Ovary (tissue), 9 donors: ENCODE data around the gene TSPEAR. TPM values are rescaled to one million over a fixed set of nuclear protein-coding genes. Genes with fewer than 3 reads are reported as not detected.
"Not testable (repeated sequence)": the region's sequence is repeated elsewhere in the genome, so short reads cannot be mapped to it uniquely, and the experiment has no call there.

Source experiments
- DNase-seq, 5 donors: peaks; one replicate each; pipeline ENCODE4 v3.0.0-alpha.2; 2019 to 2020
- H3K27ac ChIP-seq, 2 donors: fragments of 200-600 bp; one replicate each; pipeline versions ENCODE4 v1.5.1 to v1.8.0; 2019 to 2022
- H3K27me3 ChIP-seq: fragments of 200-600 bp; one replicate; pipeline ENCODE4 v1.8.0; 2022
- H3K36me3 ChIP-seq: fragments of 200-600 bp; sonication (generic); one replicate; pipeline ENCODE4 v1.5.1; 2019
- H3K4me1 ChIP-seq: one replicate; pipeline ENCODE4 v1.8.1; 2013; ENCODE audit warnings: mild to moderate bottlenecking, moderate library complexity; ENCODE audit not compliant: insufficient read depth
- H3K4me3 ChIP-seq: fragments of 200-600 bp; sonication (generic); one replicate; pipeline ENCODE4 v1.5.1; 2017
- H3K9me3 ChIP-seq, 2 donors: fragments of 200-600 bp in 1 of 2; sonication (generic) in 1 of 2; one replicate each; pipeline versions ENCODE4 v1.5.1 to v1.8.1; 2013 to 2019; ENCODE audit warnings: mild to moderate bottlenecking in 1 of 2, moderate library complexity in 1 of 2
- EP300 ChIP-seq: sonication (generic); formaldehyde crosslinking; IDR thresholded peaks from one replicate; pipeline ENCODE4 v1.6.1; 2017; ENCODE audit warnings: antibody characterized with exemption
- POLR2A ChIP-seq: fragments of 450-650 bp; IDR thresholded peaks from one replicate; pipeline ENCODE4 v1.6.1; 2017; ENCODE audit warnings: antibody characterized with exemption, mild to moderate bottlenecking, moderate library complexity
- WGBS, 3 donors: extraction: QIAGEN DNeasy Blood & Tissue Kit in 1 of 3; methylation state at CpG; one replicate each; pipeline versions ENCODE4 v1.1.5 to v1.1.7; 2013 to 2017; 5-methylcytosine and 5-hydroxymethylcytosine counted together
- intact Hi-C, 4 donors: fragments of 100-400 bp; cut with DNase I; formaldehyde crosslinking; loops; one replicate each; pipeline versions ENCODE4 v1.11.0 to v1.15.1; 2022 to 2023
- polyA plus RNA-seq, 2 donors: library from polyadenylated mRNA; stranded (reverse); fragments of 200-250 nt in 1 of 2; fragments of 350-450 nt in 1 of 2; fragmentation: Illumina TruSeq in 1 of 2; extraction: RNeasy Lipid Tissue Mini Kit (QIAGEN cat#74804) in 1 of 2; gene quantifications; one replicate each; pipeline ENCODE4 v1.2.3, GENCODE V29; 2013 to 2014
- total RNA-seq, 7 donors: library from RNA; depleted of rRNA in 2 of 7; stranded (reverse); fragments of >200 nt in 2 of 7; fragmentation: NEBNext Ultra II Directional in 3 of 7; extraction: Animal tissue kit (Norgen Biotek cat#: 25700) in 3 of 7; gene quantifications; one replicate each; pipeline versions ENCODE4 v1.1.0 to v1.2.4, GENCODE V29; 2016 to 2023
- TF ChIP-seq, protein P1 (sequence below), 3 donors: fragments of 450-650 bp in 2 of 3; fragments of 200-600 bp in 1 of 3; IDR thresholded peaks; one replicate each; pipeline versions ENCODE4 v1.5.1 to v1.8.0; 2016 to 2022; ENCODE audit warnings: antibody characterized with exemption in 3 of 3, mild to moderate bottlenecking in 1 of 3
- donor health status: DM: no; HTN: no; CAD: no; lungs with moderate emphysema.
- donor health status: DM: no; HTN: no; CAD: no.
- donor health status: Bipolar disorder and iron deficiency.
- donor health status: DM: yes; HTN: yes; CAD: no.
- donor health status: DM: no; HTN: no; CAD: no.
- donor health status: DM: yes; HTN: yes; CAD: no.

TSPEAR gene
- total and polyA plus RNA-seq, 9 donors = 0.07 to 0.27 (median 0.11) TPM; not detected in 4

DNA sequence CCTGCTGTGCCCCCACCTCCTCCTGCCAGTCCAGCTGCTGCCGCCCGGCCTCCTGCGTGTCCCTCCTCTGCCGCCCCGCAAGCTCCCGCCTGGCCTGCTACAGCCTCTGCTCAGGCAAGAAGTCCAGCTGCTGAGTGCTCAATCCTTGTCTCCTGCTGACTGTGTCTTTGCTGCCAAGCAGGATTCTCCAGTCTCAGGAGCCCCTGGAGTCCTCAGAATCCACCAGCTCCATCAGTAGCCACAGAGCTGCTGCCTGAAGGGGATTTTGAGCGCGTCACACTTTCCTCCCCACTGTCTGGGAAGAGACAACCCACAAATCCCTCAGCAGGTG lies 64.2 kb downstream of the TSPEAR start:
- TF ChIP-seq, protein P1, sequence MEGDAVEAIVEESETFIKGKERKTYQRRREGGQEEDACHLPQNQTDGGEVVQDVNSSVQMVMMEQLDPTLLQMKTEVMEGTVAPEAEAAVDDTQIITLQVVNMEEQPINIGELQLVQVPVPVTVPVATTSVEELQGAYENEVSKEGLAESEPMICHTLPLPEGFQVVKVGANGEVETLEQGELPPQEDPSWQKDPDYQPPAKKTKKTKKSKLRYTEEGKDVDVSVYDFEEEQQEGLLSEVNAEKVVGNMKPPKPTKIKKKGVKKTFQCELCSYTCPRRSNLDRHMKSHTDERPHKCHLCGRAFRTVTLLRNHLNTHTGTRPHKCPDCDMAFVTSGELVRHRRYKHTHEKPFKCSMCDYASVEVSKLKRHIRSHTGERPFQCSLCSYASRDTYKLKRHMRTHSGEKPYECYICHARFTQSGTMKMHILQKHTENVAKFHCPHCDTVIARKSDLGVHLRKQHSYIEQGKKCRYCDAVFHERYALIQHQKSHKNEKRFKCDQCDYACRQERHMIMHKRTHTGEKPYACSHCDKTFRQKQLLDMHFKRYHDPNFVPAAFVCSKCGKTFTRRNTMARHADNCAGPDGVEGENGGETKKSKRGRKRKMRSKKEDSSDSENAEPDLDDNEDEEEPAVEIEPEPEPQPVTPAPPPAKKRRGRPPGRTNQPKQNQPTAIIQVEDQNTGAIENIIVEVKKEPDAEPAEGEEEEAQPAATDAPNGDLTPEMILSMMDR (IDR thresholded peaks at IDR 0.05) = no peak
- TF ChIP-seq EP300 = no peak
- no peak for TF ChIP-seq POLR2A
- intact Hi-C loops = no loop called here
- no peaks in the 10 kb centered on the region for H3K27me3 ChIP-seq
- H3K4me3 ChIP-seq = no peak overlapping the region
- WGBS, 3 donors = 37 to 53% (median 51%) methylated on average over 8 of the region's 8 CpGs
- DNase-seq = no peak
- no peaks in the 10 kb centered on the region for H3K4me1 ChIP-seq
- no peaks in the 10 kb centered on the region for H3K9me3 ChIP-seq
- H3K36me3 ChIP-seq = no peaks in the 10 kb centered on the region
- H3K27ac ChIP-seq = no peak overlapping the region

DNA sequence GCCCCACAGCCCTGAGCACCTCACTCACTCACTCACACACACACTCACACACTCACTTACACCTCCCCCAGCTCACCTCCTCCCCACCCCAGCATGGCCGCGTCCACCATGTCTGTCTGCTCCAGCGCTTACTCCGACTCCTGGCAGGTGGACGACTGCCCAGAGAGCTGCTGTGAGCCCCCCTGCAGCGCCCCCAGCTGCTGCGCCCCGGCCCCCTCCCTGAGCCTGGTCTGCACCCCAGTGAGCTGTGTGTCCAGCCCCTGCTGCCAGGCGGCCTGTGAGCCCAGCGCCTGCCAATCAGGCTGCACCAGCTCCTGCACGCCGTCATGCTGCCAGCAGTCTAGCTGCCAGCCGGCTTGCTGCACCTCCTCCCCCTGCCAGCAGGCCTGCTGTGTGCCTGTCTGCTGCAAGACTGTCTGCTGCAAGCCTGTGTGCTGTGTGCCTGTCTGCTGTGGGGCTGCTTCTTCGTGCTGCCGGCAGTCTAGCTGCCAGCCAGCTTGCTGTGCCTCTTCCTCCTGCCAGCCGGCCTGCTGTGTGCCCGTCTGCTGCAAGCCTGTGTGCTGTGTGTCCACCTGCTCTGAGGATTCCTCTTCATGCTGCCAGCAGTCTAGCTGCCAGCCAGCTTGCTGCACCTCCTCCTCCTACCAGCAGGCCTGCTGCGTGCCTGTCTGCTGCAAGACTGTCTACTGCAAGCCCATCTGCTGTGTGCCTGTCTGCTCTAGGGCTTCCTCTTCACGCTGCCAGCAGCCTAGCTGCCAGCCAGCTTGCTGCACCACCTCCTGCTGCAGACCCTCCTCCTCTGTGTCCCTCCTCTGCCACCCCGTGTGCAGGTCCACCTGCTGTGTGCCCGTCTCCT lies 64.8 kb downstream of the TSPEAR start, which contains the start of gene KRTAP10-11:
Gene KRTAP10-11, plus strand, starts transcription at position 49 of the 856 bp plus-strand sequence. Its CDS starts 45 bp downstream, at position 94.
- DNase-seq, H3K27me3 ChIP-seq, H3K4me1 ChIP-seq: not testable (repeated sequence)

DNA sequence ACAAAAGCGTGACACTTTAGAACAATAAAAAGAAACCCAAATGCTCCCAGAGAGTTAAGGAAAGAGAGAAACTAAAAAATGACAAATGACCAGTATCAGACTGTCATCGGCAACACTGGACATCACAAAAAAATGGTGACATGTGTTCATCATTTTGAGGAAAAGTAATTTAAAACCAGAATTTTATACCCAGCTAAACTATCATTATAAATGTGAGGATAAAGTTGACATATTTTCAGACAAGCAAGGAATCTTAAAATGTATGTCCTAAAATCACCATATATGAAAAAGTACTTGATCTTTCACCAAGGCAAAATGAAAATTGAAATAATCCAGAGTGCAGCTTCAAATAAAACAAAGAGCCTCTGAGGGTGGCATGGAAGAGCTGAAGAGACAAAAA lies 66.5 kb downstream of the TSPEAR start:
- WGBS, 3 donors = 48 to 93% (median 48%) methylated on average over 2 of the region's 2 CpGs
- intact Hi-C loops = no loop called here
- Histone ChIP-seq H3K4me1 (no peaks in the 10 kb centered on the region), H3K36me3 (no peaks in the 10 kb centered on the region), H3K27ac (no peak overlapping the region), H3K27me3 (no peaks in the 10 kb centered on the region), H3K9me3 (no peaks in the 10 kb centered on the region), H3K4me3 (no peak overlapping the region)
- no peak for DNase-seq
- TF ChIP-seq POLR2A (no peak), EP300 (no peak)
- TF ChIP-seq, protein P1 (IDR thresholded peaks at IDR 0.05) = no peak

More for the DNA sequence above, 64.8 kb downstream of the TSPEAR start, which contains the start of gene KRTAP10-11:
- H3K36me3 ChIP-seq, intact Hi-C loops, H3K4me3 ChIP-seq, H3K27ac ChIP-seq, H3K9me3 ChIP-seq: not testable (repeated sequence)
- 70 to 80% (median 70%) methylated on average over 19 to 21 of the region's 21 CpGs for WGBS, 3 donors

DNA sequence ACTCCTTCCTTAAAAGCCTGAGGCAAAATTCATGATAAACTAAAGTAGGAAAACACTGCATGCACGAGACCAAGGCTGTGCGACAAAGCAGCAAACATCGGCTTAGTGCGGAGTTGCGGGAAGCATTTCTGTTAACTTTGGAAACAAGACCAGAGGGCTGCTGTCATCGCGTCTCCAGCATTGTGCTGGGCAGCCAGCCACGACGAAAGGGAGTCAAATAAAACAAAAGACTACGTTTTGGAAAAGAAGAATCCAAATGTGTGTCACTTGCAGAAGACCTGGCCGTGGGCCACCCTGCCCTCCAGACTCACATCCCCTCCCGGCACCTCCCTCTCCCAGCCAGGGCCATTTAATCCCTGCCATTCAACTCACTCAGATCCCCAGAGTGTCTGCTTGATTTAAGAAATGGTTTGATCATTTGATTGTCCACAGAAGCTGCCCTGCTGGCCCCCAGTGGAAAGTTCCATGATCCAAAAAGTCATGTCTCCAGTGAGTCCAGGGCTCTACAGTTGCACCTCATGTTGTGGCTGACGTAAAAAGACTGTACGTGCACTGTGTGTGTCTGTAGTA lies 67.5 kb downstream of the TSPEAR start:
- no peaks in the 10 kb centered on the region for H3K4me1 ChIP-seq
- H3K27ac ChIP-seq = no peak overlapping the region
- WGBS, 3 donors = 46 to 81% (median 69%) methylated on average over 14 of the region's 14 CpGs
- TF ChIP-seq POLR2A = no peak
- no peak for TF ChIP-seq EP300
- TF ChIP-seq, protein P1 (IDR thresholded peaks at IDR 0.05) = no peak
- H3K9me3 ChIP-seq = no peaks in the 10 kb centered on the region
- intact Hi-C loops = no loop called here
- H3K4me3 ChIP-seq = no peak overlapping the region
- no peak for DNase-seq
- H3K36me3 ChIP-seq = no peaks in the 10 kb centered on the region
- no peaks in the 10 kb centered on the region for H3K27me3 ChIP-seq

DNA sequence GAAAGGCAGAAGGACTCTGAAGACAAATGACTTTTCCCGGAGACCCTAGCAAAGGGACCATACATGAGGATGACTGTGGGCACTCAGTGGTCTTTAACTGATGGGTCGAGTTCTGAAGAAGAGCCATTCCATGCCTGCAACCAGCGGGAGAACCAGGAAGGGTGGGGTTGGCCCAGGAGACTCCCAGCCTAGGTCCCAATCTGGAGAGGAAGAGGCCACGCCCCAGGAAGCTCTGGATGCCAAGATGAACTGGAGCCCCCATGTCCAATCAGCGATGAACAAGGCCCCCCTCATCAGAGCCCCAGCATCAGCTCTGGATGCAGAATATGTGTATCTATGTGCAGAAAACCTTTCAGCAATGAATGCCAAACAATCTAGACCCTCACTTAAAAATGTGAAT lies 70.6 kb downstream of the TSPEAR start:
- no peak for DNase-seq
- WGBS, 3 donors = 87 to 91% (median 88%) methylated on average over 5 of the region's 5 CpGs
- Histone ChIP-seq H3K4me3 (no peak overlapping the region), H3K27ac (no peak overlapping the region), H3K9me3 (no peaks in the 10 kb centered on the region), H3K27me3 (no peaks in the 10 kb centered on the region), H3K4me1 (no peaks in the 10 kb centered on the region), H3K36me3 (no peaks in the 10 kb centered on the region)
- intact Hi-C loops = no loop called here
- TF ChIP-seq, protein P1 (IDR thresholded peaks at IDR 0.05) = no peak
- TF ChIP-seq EP300 = no peak
- no peak for TF ChIP-seq POLR2A
